GM19239 (cell line): Measurements from ENCODE around the gene FAM168A.

Source experiments
- DNase-seq: peaks from one replicate; pipeline ENCODE4 v3.0.0; 2011; ENCODE audit warnings: low spot score; ENCODE audit not compliant: insufficient read length
- FAIRE-seq: peaks from 2 replicates; lab custom pipeline; 2011; peaks lifted over from hg19 to GRCh38; lab: Jason Lieb, UNC

The FAM168A gene

GRCh38 chr11:73359930-73360742, 237.8 kb downstream of the FAM168A start:
- FAIRE-seq (no peak), DNase-seq (peak; percentile 65)

DNA sequence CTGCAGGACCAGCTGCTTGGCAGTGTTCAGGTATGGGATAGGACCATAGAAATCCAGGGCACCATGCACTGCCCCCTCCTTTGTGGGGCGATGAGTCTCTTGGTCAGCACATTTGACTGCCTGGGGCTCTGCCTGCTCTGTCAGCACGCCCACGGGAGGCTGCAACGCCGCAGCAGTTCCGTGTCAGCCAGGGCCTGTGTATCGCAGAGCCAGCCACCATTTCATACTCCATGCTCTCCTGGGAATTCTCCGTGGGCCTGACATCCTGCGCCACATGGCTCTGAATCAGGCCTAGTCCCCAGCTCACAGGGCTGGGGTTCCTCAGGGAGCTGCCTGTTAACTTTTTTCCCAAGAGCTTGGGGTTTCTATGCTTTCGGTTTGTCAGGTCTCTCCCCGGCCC, 238.6 kb downstream of the FAM168A start:
- FAIRE-seq, result no peak
- DNase-seq, result no peak

DNA sequence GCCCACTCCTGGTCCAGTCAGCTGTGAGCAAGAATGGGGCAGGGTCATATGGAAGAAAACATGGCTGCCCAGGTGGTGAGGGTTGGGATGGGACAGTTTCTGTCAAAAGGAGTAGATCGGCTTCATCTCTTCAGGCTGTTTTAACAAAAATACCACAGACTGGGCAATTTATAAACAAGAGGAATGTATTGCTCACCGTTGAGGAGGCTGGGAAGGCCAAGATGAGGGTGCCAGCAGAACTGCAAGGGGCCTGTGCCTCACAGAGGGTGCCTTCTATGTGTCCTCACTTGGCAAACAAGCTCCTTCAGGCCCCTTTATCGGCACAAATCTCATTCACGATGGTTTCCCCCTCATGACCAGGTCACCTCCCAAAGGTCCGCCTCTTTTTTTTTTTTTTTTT, 239.8 kb downstream of the FAM168A start:
- DNase-seq (no peak), FAIRE-seq (no peak)

- FAIRE-seq (no peak), DNase-seq (no peak)
These were observed 240.7 kb downstream of the FAM168A start for GRCh38 chr11:73356979-73357860.

GRCh38 chr11:73355109-73355508, 242.8 kb downstream of the FAM168A start:
- DNase-seq (no peak), FAIRE-seq (no peak)

- no peak for FAIRE-seq
- no peak for DNase-seq
These were observed 244.5 kb downstream of the FAM168A start for GRCh38 chr11:73353422-73353821.

DNA sequence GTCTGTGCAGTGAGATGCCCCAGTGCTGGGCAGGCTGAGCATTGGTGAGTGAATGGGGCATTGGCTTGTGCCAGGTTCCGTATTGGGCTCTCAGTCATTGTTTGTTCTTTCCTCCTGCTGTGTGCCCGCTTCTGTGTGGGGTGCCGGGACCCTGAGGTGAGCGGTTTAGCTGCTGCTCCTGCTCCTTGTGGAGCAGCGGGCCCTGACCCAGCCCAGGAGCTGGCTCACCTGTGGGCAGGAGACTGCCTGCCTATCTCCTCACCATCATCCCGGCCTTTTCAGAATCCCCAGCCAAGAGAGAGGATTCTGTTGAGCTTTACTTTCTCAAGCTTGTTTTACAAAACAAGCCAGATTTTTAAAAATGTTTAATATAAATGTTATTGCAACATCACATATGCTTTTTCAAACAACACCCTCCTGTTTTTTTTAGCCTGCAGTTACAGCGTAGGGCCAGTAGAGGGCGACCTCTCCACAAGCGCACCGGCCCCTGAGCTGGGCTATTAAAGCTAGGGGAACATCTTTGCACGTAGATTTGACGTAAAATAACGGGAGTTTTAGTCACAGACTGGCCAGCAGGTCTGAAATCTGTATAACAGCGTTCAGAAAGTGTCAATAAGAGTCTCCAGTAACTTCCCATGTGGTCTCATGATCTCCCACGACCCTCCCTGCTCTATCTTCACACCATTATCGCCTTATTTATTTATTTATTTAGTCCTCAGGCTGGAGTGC, 246.8 kb downstream of the FAM168A start:
- peak; percentile 84 for FAIRE-seq

More for the DNA sequence above, 246.8 kb downstream of the FAM168A start:
- peak; percentile 87 for DNase-seq
